Activated T-helper 1 cell treated with anti-CD3 and anti-CD28 coated beads, Interleukin-12 subunit alpha, Interleukin-12 subunit beta, Interleukin-2, Interleukin-4 antibody, amounts not matched to agents 30 ng/mL and 10 ng/mL and 1 ng/mL, durations not matched to agents 14 hours and 24 hours and 36 hours (primary cell): ENCODE data around the gene GRM8. TPM values are rescaled to one million over a fixed set of nuclear protein-coding genes. Genes with fewer than 3 reads are reported as not detected.

Experiments
- DNase-seq: peaks from one replicate; pipeline ENCODE4 v3.0.0; 2021; ENCODE audit warnings: low spot score
- H3K27ac Mint-ChIP-seq: one replicate; pipeline ENCODE4 v1.8.0; 2021; ENCODE audit warnings: mild to moderate bottlenecking, mixed read lengths
- H3K27me3 Mint-ChIP-seq: one replicate; pipeline ENCODE4 v1.8.0; 2022; ENCODE audit warnings: mild to moderate bottlenecking, moderate library complexity, mixed read lengths; ENCODE audit not compliant: insufficient read depth
- H3K36me3 Mint-ChIP-seq: one replicate; pipeline ENCODE4 v1.8.0; 2021; ENCODE audit warnings: low read depth, mixed read lengths
- H3K4me1 Mint-ChIP-seq: one replicate; pipeline ENCODE4 v1.8.0; 2021; ENCODE audit warnings: low read depth, mixed read lengths
- H3K4me3 Mint-ChIP-seq: one replicate; pipeline ENCODE4 v1.8.0; 2021; ENCODE audit warnings: mild to moderate bottlenecking, moderate library complexity, mixed read lengths
- H3K9me3 Mint-ChIP-seq: one replicate; pipeline ENCODE4 v1.8.0; 2021; ENCODE audit warnings: mixed read lengths
- intact Hi-C: fragments of 100-400 bp; cut with micrococcal nuclease; formaldehyde crosslinking; loops from one replicate; pipeline ENCODE4 v1.15.1; 2024
- total RNA-seq: library from RNA; stranded (reverse); gene quantifications from 2 replicates; pipeline ENCODE4 v1.2.3, GENCODE V29; 2022

The GRM8 gene
- total RNA-seq, 1 donor from 2014 or later = not detected

GRCh38 chr7:126495733-126496132 is 757.0 kb downstream of the GRM8 start:
- intact Hi-C loops = no loop called here
- no peak overlapping the region for H3K27ac Mint-ChIP-seq
- no peaks in the 10 kb centered on the region for H3K4me1 Mint-ChIP-seq
- H3K4me3 Mint-ChIP-seq = no peak overlapping the region
- no peaks in the 10 kb centered on the region for H3K27me3 Mint-ChIP-seq
- H3K36me3 Mint-ChIP-seq = no peaks in the 10 kb centered on the region
- H3K9me3 Mint-ChIP-seq = no peaks in the 10 kb centered on the region
- no peak for DNase-seq

- Mint-ChIP-seq H3K27ac (no peak overlapping the region), H3K27me3 (no peaks in the 10 kb centered on the region), H3K4me1 (no peaks in the 10 kb centered on the region), H3K9me3 (no peaks in the 10 kb centered on the region), H3K4me3 (no peak overlapping the region), H3K36me3 (no peaks in the 10 kb centered on the region)
- intact Hi-C loops = no loop called here
- no peak for DNase-seq
These were observed 757.7 kb downstream of the GRM8 start for GRCh38 chr7:126495001-126495400.

- no peak for DNase-seq
- Mint-ChIP-seq H3K9me3 (no peaks in the 10 kb centered on the region), H3K27me3 (no peaks in the 10 kb centered on the region), H3K36me3 (no peaks in the 10 kb centered on the region), H3K4me3 (no peak overlapping the region), H3K27ac (no peak overlapping the region), H3K4me1 (no peaks in the 10 kb centered on the region)
- intact Hi-C loops = no loop called here
These were observed 758.9 kb downstream of the GRM8 start for GRCh38 chr7:126493801-126494200.

- H3K27ac Mint-ChIP-seq = no peak overlapping the region
- H3K9me3 Mint-ChIP-seq = no peaks in the 10 kb centered on the region
- no peak overlapping the region for H3K4me3 Mint-ChIP-seq
- intact Hi-C loops = no loop called here
- no peaks in the 10 kb centered on the region for H3K4me1 Mint-ChIP-seq
- no peak for DNase-seq
- no peaks in the 10 kb centered on the region for H3K36me3 Mint-ChIP-seq
- no peaks in the 10 kb centered on the region for H3K27me3 Mint-ChIP-seq
These were observed 762.9 kb downstream of the GRM8 start for GRCh38 chr7:126489874-126490273.

- Mint-ChIP-seq H3K36me3 (no peaks in the 10 kb centered on the region), H3K27ac (no peak overlapping the region), H3K9me3 (no peaks in the 10 kb centered on the region), H3K4me1 (no peaks in the 10 kb centered on the region), H3K27me3 (no peaks in the 10 kb centered on the region), H3K4me3 (no peak overlapping the region)
- no peak for DNase-seq
- intact Hi-C loops = no loop called here
These were observed 764.9 kb downstream of the GRM8 start for GRCh38 chr7:126487728-126488442.

GRCh38 chr7:126486806-126487205 is 765.9 kb downstream of the GRM8 start:
- no peak overlapping the region for H3K27ac Mint-ChIP-seq
- intact Hi-C loops = no loop called here
- DNase-seq = no peak
- no peaks in the 10 kb centered on the region for H3K9me3 Mint-ChIP-seq
- no peaks in the 10 kb centered on the region for H3K4me1 Mint-ChIP-seq
- no peak overlapping the region for H3K4me3 Mint-ChIP-seq
- H3K27me3 Mint-ChIP-seq = no peaks in the 10 kb centered on the region
- no peaks in the 10 kb centered on the region for H3K36me3 Mint-ChIP-seq

- intact Hi-C loops = no loop called here
- H3K9me3 Mint-ChIP-seq = no peaks in the 10 kb centered on the region
- no peak overlapping the region for H3K4me3 Mint-ChIP-seq
- H3K4me1 Mint-ChIP-seq = no peaks in the 10 kb centered on the region
- H3K27me3 Mint-ChIP-seq = no peaks in the 10 kb centered on the region
- H3K27ac Mint-ChIP-seq = no peak overlapping the region
- H3K36me3 Mint-ChIP-seq = no peaks in the 10 kb centered on the region
- DNase-seq = no peak
These were observed 767.0 kb downstream of the GRM8 start for GRCh38 chr7:126485791-126486190.

- Mint-ChIP-seq H3K4me1 (no peaks in the 10 kb centered on the region), H3K36me3 (no peaks in the 10 kb centered on the region)
These were observed 768.8 kb downstream of the GRM8 start for GRCh38 chr7:126483972-126484371.

GRCh38 chr7:126472825-126473224 is 779.9 kb downstream of the GRM8 start:
- H3K9me3 Mint-ChIP-seq = peaks cover 12% of the 10 kb centered on the region
- H3K4me3 Mint-ChIP-seq = no peak overlapping the region
- intact Hi-C loops = no loop called here
- DNase-seq = no peak
- H3K27me3 Mint-ChIP-seq = no peaks in the 10 kb centered on the region
- no peaks in the 10 kb centered on the region for H3K36me3 Mint-ChIP-seq
- H3K27ac Mint-ChIP-seq = no peak overlapping the region
- no peaks in the 10 kb centered on the region for H3K4me1 Mint-ChIP-seq

More at GRCh38 chr7:126483972-126484371, 768.8 kb downstream of the GRM8 start:
- Mint-ChIP-seq H3K4me3 (no peak overlapping the region), H3K27me3 (no peaks in the 10 kb centered on the region), H3K9me3 (no peaks in the 10 kb centered on the region), H3K27ac (no peak overlapping the region)
- DNase-seq = no peak
- intact Hi-C loops = no loop called here

GRCh38 chr7:126462405-126462804 is 790.3 kb downstream of the GRM8 start:
- no peaks in the 10 kb centered on the region for H3K27me3 Mint-ChIP-seq
- no peak overlapping the region for H3K27ac Mint-ChIP-seq
- H3K4me1 Mint-ChIP-seq = no peaks in the 10 kb centered on the region
- H3K4me3 Mint-ChIP-seq = no peak overlapping the region
- no peaks in the 10 kb centered on the region for H3K9me3 Mint-ChIP-seq
- no peak for DNase-seq
- intact Hi-C loops = no loop called here
- H3K36me3 Mint-ChIP-seq = no peaks in the 10 kb centered on the region

- Mint-ChIP-seq H3K9me3 (no peaks in the 10 kb centered on the region), H3K27ac (no peak overlapping the region), H3K4me1 (no peaks in the 10 kb centered on the region), H3K4me3 (no peak overlapping the region), H3K36me3 (no peaks in the 10 kb centered on the region), H3K27me3 (no peaks in the 10 kb centered on the region)
- DNase-seq = no peak
- intact Hi-C loops = no loop called here
These were observed 792.1 kb downstream of the GRM8 start for GRCh38 chr7:126460664-126461063.

GRCh38 chr7:126453104-126453503 is 799.6 kb downstream of the GRM8 start:
- intact Hi-C loops = no loop called here
- no peaks in the 10 kb centered on the region for H3K27me3 Mint-ChIP-seq
- DNase-seq = no peak
- H3K4me3 Mint-ChIP-seq = no peak overlapping the region
- no peak overlapping the region for H3K27ac Mint-ChIP-seq
- H3K9me3 Mint-ChIP-seq = peaks cover 5% of the 10 kb centered on the region
- no peaks in the 10 kb centered on the region for H3K4me1 Mint-ChIP-seq
- no peaks in the 10 kb centered on the region for H3K36me3 Mint-ChIP-seq

- no peaks in the 10 kb centered on the region for H3K36me3 Mint-ChIP-seq
- no peak for DNase-seq
- intact Hi-C loops = no loop called here
- H3K27me3 Mint-ChIP-seq = no peaks in the 10 kb centered on the region
- no peak overlapping the region for H3K4me3 Mint-ChIP-seq
- peaks cover 5% of the 10 kb centered on the region for H3K9me3 Mint-ChIP-seq
- H3K4me1 Mint-ChIP-seq = no peaks in the 10 kb centered on the region
- no peak overlapping the region for H3K27ac Mint-ChIP-seq
These were observed 802.5 kb downstream of the GRM8 start for GRCh38 chr7:126450269-126450671.
